ENCODE data around the gene SLC41A1. TPM values are rescaled to one million over a fixed set of nuclear protein-coding genes. Genes with fewer than 3 reads are reported as not detected.
"Not testable (repeated sequence)": the region's sequence is repeated elsewhere in the genome, so short reads cannot be mapped to it uniquely, and the experiment has no call there.

SLC41A1 gene
- polyA plus RNA-seq (2012; ENCODE audit: low read depth, missing spikeins), result 0.05 TPM

- DNase-seq (ENCODE audit: insufficient read length, low spot score) (peak; percentile 75), FAIRE-seq (no peak)
- TF ChIP-seq POU2F2 (IDR thresholded peaks at IDR 0.05; ENCODE audit: low read depth, low read length) (no peak), SPI1 (IDR thresholded peaks at IDR 0.05; ENCODE audit: low read depth, low read length) (no peak), POLR2AphosphoS5 (IDR thresholded peaks at IDR 0.05; ENCODE audit: low read depth, low read length) (no peak), TAF1 (IDR thresholded peaks at IDR 0.05; ENCODE audit: low read depth, low read length) (no peak), PAX5 (IDR thresholded peaks at IDR 0.05; ENCODE audit: insufficient read depth, low read length, severe bottlenecking) (no peak), POLR2A (IDR thresholded peaks at IDR 0.05; ENCODE audit: low read depth, low read length) (no peak)
Observed at GRCh38 chr1:205812878-205813754, at the start of gene SLC41A1. Gene SLC41A1, minus strand, starts transcription at chr1:205813198. Its CDS starts 2,757 bp downstream, at chr1:205810441.

GRCh38 chr1:205861540-205861939 lies 48.5 kb upstream of the SLC41A1 start:
- no peak for FAIRE-seq
- TF ChIP-seq SPI1 (IDR thresholded peaks at IDR 0.05; ENCODE audit: low read depth, low read length) (no peak), PAX5 (IDR thresholded peaks at IDR 0.05; ENCODE audit: insufficient read depth, low read length, severe bottlenecking) (no peak), POLR2AphosphoS5 (IDR thresholded peaks at IDR 0.05; ENCODE audit: low read depth, low read length) (no peak), POU2F2 (IDR thresholded peaks at IDR 0.05; ENCODE audit: low read depth, low read length) (no peak), POLR2A (IDR thresholded peaks at IDR 0.05; ENCODE audit: low read depth, low read length) (no peak), TAF1 (IDR thresholded peaks at IDR 0.05; ENCODE audit: low read depth, low read length) (no peak)
- no peak for DNase-seq (ENCODE audit: insufficient read length, low spot score)

- TF ChIP-seq POLR2A (IDR thresholded peaks at IDR 0.05; ENCODE audit: low read depth, low read length) (no peak), PAX5 (IDR thresholded peaks at IDR 0.05; ENCODE audit: insufficient read depth, low read length, severe bottlenecking) (no peak), POLR2AphosphoS5 (IDR thresholded peaks at IDR 0.05; ENCODE audit: low read depth, low read length) (no peak), SPI1 (IDR thresholded peaks at IDR 0.05; ENCODE audit: low read depth, low read length) (no peak)
- DNase-seq (ENCODE audit: insufficient read length, low spot score), result no peak
- FAIRE-seq, result no peak
Observed at GRCh38 chr1:205858141-205858961, 45.4 kb upstream of the SLC41A1 start.

- FAIRE-seq; DNase-seq (ENCODE audit: insufficient read length, low spot score): not testable (repeated sequence)
Observed at GRCh38 chr1:205857501-205857900, 44.5 kb upstream of the SLC41A1 start.

GRCh38 chr1:205856433-205856832 lies 43.4 kb upstream of the SLC41A1 start:
- DNase-seq (ENCODE audit: insufficient read length, low spot score), result no peak
- TF ChIP-seq POLR2AphosphoS5 (IDR thresholded peaks at IDR 0.05; ENCODE audit: low read depth, low read length), result no peak
- TF ChIP-seq SPI1 (IDR thresholded peaks at IDR 0.05; ENCODE audit: low read depth, low read length), result no peak
- TF ChIP-seq POLR2A (IDR thresholded peaks at IDR 0.05; ENCODE audit: low read depth, low read length), result no peak
- TF ChIP-seq POU2F2 (IDR thresholded peaks at IDR 0.05; ENCODE audit: low read depth, low read length), result no peak
- TF ChIP-seq PAX5 (IDR thresholded peaks at IDR 0.05; ENCODE audit: insufficient read depth, low read length, severe bottlenecking), result no peak
- TF ChIP-seq TAF1 (IDR thresholded peaks at IDR 0.05; ENCODE audit: low read depth, low read length), result no peak
- no peak for FAIRE-seq

DNA sequence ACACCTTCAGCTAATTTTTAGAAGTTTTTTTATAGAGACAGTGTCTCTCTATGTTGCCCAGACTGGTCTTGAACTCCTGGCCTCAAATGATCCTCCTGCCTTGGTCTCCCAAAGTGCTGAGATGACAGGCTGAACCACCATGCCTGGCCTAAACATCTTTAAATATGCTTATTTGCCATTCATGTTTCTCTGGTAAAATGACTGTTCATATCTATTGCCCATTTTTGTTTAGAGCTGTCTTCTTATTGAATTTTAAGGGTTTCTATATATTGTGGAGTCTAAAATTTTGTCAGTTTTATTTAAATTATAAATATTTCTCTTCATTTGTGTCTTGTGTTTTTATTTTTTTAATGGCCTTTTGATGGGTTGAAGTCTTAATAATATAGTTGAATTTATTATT lies 40.0 kb upstream of the SLC41A1 start:
- DNase-seq (ENCODE audit: insufficient read length, low spot score) (no peak), FAIRE-seq (no peak)
- no peak for TF ChIP-seq SPI1 (IDR thresholded peaks at IDR 0.05; ENCODE audit: low read depth, low read length)
- no peak for TF ChIP-seq TAF1 (IDR thresholded peaks at IDR 0.05; ENCODE audit: low read depth, low read length)
- no peak for TF ChIP-seq PAX5 (IDR thresholded peaks at IDR 0.05; ENCODE audit: insufficient read depth, low read length, severe bottlenecking)
- no peak for TF ChIP-seq POLR2A (IDR thresholded peaks at IDR 0.05; ENCODE audit: low read depth, low read length)
- TF ChIP-seq POU2F2 (IDR thresholded peaks at IDR 0.05; ENCODE audit: low read depth, low read length), result no peak
- no peak for TF ChIP-seq POLR2AphosphoS5 (IDR thresholded peaks at IDR 0.05; ENCODE audit: low read depth, low read length)

- FAIRE-seq, result no peak
- TF ChIP-seq POU2F2 (IDR thresholded peaks at IDR 0.05; ENCODE audit: low read depth, low read length) (no peak), SPI1 (IDR thresholded peaks at IDR 0.05; ENCODE audit: low read depth, low read length) (no peak), TAF1 (IDR thresholded peaks at IDR 0.05; ENCODE audit: low read depth, low read length) (no peak), POLR2A (IDR thresholded peaks at IDR 0.05; ENCODE audit: low read depth, low read length) (no peak), POLR2AphosphoS5 (IDR thresholded peaks at IDR 0.05; ENCODE audit: low read depth, low read length) (no peak), PAX5 (IDR thresholded peaks at IDR 0.05; ENCODE audit: insufficient read depth, low read length, severe bottlenecking) (no peak)
- DNase-seq (ENCODE audit: insufficient read length, low spot score), result no peak
Observed at GRCh38 chr1:205851993-205852392, 39.0 kb upstream of the SLC41A1 start.

GRCh38 chr1:205849619-205850355 lies 36.8 kb upstream of the SLC41A1 start, which contains the start of gene PM20D1:
Gene PM20D1, minus strand, starts transcription at chr1:205850132. Its CDS starts 60 bp downstream, at chr1:205850072.
- no peak for FAIRE-seq
- no peak for TF ChIP-seq POLR2A (IDR thresholded peaks at IDR 0.05; ENCODE audit: low read depth, low read length)
- TF ChIP-seq SPI1 (IDR thresholded peaks at IDR 0.05; ENCODE audit: low read depth, low read length), result no peak
- no peak for TF ChIP-seq PAX5 (IDR thresholded peaks at IDR 0.05; ENCODE audit: insufficient read depth, low read length, severe bottlenecking)
- TF ChIP-seq POLR2AphosphoS5 (IDR thresholded peaks at IDR 0.05; ENCODE audit: low read depth, low read length), result no peak
- no peak for TF ChIP-seq TAF1 (IDR thresholded peaks at IDR 0.05; ENCODE audit: low read depth, low read length)
- TF ChIP-seq POU2F2 (IDR thresholded peaks at IDR 0.05; ENCODE audit: low read depth, low read length), result no peak
- peak; percentile 28 for DNase-seq (ENCODE audit: insufficient read length, low spot score)

Measured in GM12891 (cell line).